ENCODE measurements around the gene CEP55.

Gene CEP55

GRCh38 chr10:93462371-93462770 lies 34.0 kb upstream of the CEP55 start:
- TF ChIP-seq TOX (CRISPR knock-in tag; IDR thresholded peaks at IDR 0.05; ENCODE audit: borderline replicate concordance) (no peak), CSDC2 (CRISPR knock-in tag; IDR thresholded peaks at IDR 0.05) (no peak), OSR1 (CRISPR knock-in tag; IDR thresholded peaks at IDR 0.05) (no peak), GLIS3 (CRISPR knock-in tag; IDR thresholded peaks at IDR 0.05) (no peak), TCF4 (CRISPR knock-in tag; IDR thresholded peaks at IDR 0.05; ENCODE audit: borderline replicate concordance) (no peak), CSRNP3 (CRISPR knock-in tag; IDR thresholded peaks at IDR 0.05) (no peak), ISL1 (CRISPR knock-in tag; IDR thresholded peaks at IDR 0.05) (no peak), ESRRG (CRISPR knock-in tag; IDR thresholded peaks at IDR 0.05) (no peak), PPARA (CRISPR knock-in tag; IDR thresholded peaks at IDR 0.05; ENCODE audit: borderline replicate concordance) (no peak), ZNF565 (CRISPR knock-in tag; conservative IDR thresholded peaks at IDR 0.05; ENCODE audit: low read depth) (no peak), RARB (CRISPR knock-in tag; IDR thresholded peaks at IDR 0.05) (no peak), ZNF8 (CRISPR knock-in tag; IDR thresholded peaks at IDR 0.05) (no peak), SNAI2 (CRISPR knock-in tag; IDR thresholded peaks at IDR 0.05) (no peak)
- TF ChIP-seq, protein P1, sequence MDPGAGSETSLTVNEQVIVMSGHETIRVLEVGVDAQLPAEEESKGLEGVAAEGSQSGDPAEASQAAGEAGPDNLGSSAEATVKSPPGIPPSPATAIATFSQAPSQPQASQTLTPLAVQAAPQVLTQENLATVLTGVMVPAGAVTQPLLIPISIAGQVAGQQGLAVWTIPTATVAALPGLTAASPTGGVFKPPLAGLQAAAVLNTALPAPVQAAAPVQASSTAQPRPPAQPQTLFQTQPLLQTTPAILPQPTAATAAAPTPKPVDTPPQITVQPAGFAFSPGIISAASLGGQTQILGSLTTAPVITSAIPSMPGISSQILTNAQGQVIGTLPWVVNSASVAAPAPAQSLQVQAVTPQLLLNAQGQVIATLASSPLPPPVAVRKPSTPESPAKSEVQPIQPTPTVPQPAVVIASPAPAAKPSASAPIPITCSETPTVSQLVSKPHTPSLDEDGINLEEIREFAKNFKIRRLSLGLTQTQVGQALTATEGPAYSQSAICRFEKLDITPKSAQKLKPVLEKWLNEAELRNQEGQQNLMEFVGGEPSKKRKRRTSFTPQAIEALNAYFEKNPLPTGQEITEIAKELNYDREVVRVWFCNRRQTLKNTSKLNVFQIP (CRISPR knock-in tag; IDR thresholded peaks at IDR 0.05; ENCODE audit: borderline replicate concordance, low read depth): no peak
- TF ChIP-seq, protein P2, sequence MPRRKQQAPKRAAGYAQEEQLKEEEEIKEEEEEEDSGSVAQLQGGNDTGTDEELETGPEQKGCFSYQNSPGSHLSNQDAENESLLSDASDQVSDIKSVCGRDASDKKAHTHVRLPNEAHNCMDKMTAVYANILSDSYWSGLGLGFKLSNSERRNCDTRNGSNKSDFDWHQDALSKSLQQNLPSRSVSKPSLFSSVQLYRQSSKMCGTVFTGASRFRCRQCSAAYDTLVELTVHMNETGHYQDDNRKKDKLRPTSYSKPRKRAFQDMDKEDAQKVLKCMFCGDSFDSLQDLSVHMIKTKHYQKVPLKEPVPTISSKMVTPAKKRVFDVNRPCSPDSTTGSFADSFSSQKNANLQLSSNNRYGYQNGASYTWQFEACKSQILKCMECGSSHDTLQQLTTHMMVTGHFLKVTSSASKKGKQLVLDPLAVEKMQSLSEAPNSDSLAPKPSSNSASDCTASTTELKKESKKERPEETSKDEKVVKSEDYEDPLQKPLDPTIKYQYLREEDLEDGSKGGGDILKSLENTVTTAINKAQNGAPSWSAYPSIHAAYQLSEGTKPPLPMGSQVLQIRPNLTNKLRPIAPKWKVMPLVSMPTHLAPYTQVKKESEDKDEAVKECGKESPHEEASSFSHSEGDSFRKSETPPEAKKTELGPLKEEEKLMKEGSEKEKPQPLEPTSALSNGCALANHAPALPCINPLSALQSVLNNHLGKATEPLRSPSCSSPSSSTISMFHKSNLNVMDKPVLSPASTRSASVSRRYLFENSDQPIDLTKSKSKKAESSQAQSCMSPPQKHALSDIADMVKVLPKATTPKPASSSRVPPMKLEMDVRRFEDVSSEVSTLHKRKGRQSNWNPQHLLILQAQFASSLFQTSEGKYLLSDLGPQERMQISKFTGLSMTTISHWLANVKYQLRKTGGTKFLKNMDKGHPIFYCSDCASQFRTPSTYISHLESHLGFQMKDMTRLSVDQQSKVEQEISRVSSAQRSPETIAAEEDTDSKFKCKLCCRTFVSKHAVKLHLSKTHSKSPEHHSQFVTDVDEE (CRISPR knock-in tag; IDR thresholded peaks at IDR 0.05): no peak
- TF ChIP-seq, protein P3, sequence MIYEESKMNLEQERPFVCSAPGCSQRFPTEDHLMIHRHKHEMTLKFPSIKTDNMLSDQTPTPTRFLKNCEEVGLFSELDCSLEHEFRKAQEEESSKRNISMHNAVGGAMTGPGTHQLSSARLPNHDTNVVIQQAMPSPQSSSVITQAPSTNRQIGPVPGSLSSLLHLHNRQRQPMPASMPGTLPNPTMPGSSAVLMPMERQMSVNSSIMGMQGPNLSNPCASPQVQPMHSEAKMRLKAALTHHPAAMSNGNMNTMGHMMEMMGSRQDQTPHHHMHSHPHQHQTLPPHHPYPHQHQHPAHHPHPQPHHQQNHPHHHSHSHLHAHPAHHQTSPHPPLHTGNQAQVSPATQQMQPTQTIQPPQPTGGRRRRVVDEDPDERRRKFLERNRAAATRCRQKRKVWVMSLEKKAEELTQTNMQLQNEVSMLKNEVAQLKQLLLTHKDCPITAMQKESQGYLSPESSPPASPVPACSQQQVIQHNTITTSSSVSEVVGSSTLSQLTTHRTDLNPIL (CRISPR knock-in tag; IDR thresholded peaks at IDR 0.05; ENCODE audit: low read depth): no peak
- no peak for ATAC-seq

DNA sequence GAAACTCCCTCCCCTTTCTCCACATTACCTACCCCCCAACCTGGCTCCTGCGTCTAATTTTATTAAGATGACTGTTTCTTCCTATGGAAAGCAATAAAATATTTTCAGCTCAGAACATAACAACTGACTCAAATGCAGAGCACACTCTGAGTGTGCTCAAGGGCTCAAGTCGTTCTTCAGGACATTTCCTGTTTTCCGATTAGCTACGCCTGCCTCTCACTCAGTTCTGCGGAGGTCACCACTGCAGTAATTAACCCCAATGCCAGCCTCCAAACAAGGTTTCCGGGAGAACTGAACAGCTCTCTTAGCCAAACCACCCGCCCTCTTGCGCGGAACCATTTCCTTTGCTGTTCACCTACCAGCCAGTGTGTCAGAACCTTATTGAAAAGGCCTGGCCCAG lies 33.5 kb upstream of the CEP55 start:
- peak; percentile 3; the same call in 2 of the 3 replicates for ATAC-seq
- TF ChIP-seq RARB (CRISPR knock-in tag; IDR thresholded peaks at IDR 0.05) (no peak), ZFP3 (CRISPR knock-in tag; IDR thresholded peaks at IDR 0.05) (no peak), SNAI2 (CRISPR knock-in tag; IDR thresholded peaks at IDR 0.05) (no peak), GLIS3 (CRISPR knock-in tag; IDR thresholded peaks at IDR 0.05) (no peak), ISL1 (CRISPR knock-in tag; IDR thresholded peaks at IDR 0.05) (no peak), CSDC2 (CRISPR knock-in tag; IDR thresholded peaks at IDR 0.05) (no peak), PPARA (CRISPR knock-in tag; IDR thresholded peaks at IDR 0.05; ENCODE audit: borderline replicate concordance) (no peak), ARNTL (CRISPR knock-in tag; IDR thresholded peaks at IDR 0.05; ENCODE audit: borderline replicate concordance, low read depth) (no peak), ESRRG (CRISPR knock-in tag; IDR thresholded peaks at IDR 0.05) (no peak), TCF4 (CRISPR knock-in tag; IDR thresholded peaks at IDR 0.05; ENCODE audit: borderline replicate concordance) (no peak)
- TF ChIP-seq, protein P4, sequence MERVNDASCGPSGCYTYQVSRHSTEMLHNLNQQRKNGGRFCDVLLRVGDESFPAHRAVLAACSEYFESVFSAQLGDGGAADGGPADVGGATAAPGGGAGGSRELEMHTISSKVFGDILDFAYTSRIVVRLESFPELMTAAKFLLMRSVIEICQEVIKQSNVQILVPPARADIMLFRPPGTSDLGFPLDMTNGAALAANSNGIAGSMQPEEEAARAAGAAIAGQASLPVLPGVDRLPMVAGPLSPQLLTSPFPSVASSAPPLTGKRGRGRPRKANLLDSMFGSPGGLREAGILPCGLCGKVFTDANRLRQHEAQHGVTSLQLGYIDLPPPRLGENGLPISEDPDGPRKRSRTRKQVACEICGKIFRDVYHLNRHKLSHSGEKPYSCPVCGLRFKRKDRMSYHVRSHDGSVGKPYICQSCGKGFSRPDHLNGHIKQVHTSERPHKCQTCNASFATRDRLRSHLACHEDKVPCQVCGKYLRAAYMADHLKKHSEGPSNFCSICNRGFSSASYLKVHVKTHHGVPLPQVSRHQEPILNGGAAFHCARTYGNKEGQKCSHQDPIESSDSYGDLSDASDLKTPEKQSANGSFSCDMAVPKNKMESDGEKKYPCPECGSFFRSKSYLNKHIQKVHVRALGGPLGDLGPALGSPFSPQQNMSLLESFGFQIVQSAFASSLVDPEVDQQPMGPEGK (CRISPR knock-in tag; IDR thresholded peaks at IDR 0.05; ENCODE audit: borderline replicate concordance): no peak
- TF ChIP-seq, protein P1 (CRISPR knock-in tag; IDR thresholded peaks at IDR 0.05; ENCODE audit: borderline replicate concordance, low read depth): no peak
- TF ChIP-seq, protein P3 (CRISPR knock-in tag; IDR thresholded peaks at IDR 0.05; ENCODE audit: low read depth): no peak

All from SK-N-SH treated with all-trans-retinoic acid at 6 μM for 48 hours (cell line).